ENCODE results near the gene GUCY1A2. TPM values are rescaled to one million over a fixed set of nuclear protein-coding genes. Genes with fewer than 3 reads are reported as not detected.
"Not testable (repeated sequence)": the region's sequence is repeated elsewhere in the genome, so short reads cannot be mapped to it uniquely, and the experiment has no call there.

Gene GUCY1A2, protein sequence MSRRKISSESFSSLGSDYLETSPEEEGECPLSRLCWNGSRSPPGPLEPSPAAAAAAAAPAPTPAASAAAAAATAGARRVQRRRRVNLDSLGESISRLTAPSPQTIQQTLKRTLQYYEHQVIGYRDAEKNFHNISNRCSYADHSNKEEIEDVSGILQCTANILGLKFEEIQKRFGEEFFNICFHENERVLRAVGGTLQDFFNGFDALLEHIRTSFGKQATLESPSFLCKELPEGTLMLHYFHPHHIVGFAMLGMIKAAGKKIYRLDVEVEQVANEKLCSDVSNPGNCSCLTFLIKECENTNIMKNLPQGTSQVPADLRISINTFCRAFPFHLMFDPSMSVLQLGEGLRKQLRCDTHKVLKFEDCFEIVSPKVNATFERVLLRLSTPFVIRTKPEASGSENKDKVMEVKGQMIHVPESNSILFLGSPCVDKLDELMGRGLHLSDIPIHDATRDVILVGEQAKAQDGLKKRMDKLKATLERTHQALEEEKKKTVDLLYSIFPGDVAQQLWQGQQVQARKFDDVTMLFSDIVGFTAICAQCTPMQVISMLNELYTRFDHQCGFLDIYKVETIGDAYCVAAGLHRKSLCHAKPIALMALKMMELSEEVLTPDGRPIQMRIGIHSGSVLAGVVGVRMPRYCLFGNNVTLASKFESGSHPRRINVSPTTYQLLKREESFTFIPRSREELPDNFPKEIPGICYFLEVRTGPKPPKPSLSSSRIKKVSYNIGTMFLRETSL
- polyA plus RNA-seq (2013) = 0.39 and 0.48 TPM in 2 replicates

DNA sequence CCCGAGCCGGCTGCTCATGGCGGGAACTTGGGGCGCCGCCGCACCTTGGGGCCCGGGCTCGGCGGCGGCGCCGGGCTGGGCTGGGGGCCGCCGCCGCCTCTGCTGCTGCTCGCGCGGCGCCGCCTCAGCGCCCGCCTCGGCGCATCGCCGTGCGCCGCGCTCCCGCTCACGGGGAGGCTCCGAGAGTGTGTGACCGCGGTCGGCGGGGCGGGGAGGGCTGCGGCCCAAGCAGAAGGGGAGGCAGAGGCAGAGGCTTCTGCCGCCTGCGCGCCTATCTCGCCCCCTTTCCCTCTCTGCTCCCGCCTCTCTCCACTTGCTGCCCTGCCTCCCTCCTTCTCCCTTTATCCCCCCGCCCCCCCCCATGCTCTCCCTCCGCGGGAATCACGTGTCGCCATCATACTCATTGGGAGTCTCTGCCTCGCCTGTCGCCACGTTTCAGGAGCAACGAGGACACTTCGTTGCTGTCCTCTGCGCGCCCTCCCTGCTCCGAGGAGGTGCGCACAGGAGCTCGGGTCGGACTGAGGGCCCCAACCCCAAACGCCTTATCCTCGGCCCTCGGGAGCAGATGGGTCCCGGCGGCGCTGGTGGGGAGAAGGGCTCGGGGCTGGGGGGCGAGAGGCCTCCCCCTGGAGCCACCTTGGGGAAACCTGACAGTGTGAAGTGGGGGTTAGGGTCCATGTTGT lies at the start of gene GUCY1A2:
GUCY1A2 (minus strand) TSS at position 258 of the 683 bp plus-strand sequence. CDS start 421 bp downstream, outside the sequence.
- H3K36me3 ChIP-seq (ENCODE audit: control insufficient read depth in 1 of 2, insufficient read depth in 2 of 2, low read length in 2 of 2) = no peaks in the 10 kb centered on the region
- no peak within 1 kb of the TSS for H4K12ac ChIP-seq (ENCODE audit: low read depth, low read length)
- H3K79me1 ChIP-seq (ENCODE audit: low read length) = no peaks in the 10 kb centered on the region
- peak within 1 kb of the TSS; percentile 66 for H2AFZ ChIP-seq (ENCODE audit: insufficient read depth, low read length, poor library complexity)
- H2BK12ac ChIP-seq (ENCODE audit: low read length) = no peak within 1 kb of the TSS
- no peak within 1 kb of the TSS for H2BK5ac ChIP-seq (ENCODE audit: low read depth, low read length, poor library complexity)
- H3K27me3 ChIP-seq (ENCODE audit: insufficient read depth, low read length) = no peaks in the 10 kb centered on the region
- peaks cover 6 to 9% of the 10 kb centered on the region in 2 experiments for H3K4me1 ChIP-seq (ENCODE audit: control insufficient read depth in 1 of 2, insufficient read depth in 2 of 2, low read length in 2 of 2)
- no peaks in the 10 kb centered on the region for H3K9me3 ChIP-seq (ENCODE audit: insufficient read depth, low read depth, low read length)
- H4K91ac ChIP-seq (ENCODE audit: low read depth, low read length) = no peak within 1 kb of the TSS
- no peak within 1 kb of the TSS for H3K14ac ChIP-seq (ENCODE audit: low read length)
- DNase-seq = peak in 1 of 2 donors; percentile 25
- H3K4me3 ChIP-seq (ENCODE audit: low read depth, low read length) = peak within 1 kb of the TSS; percentile 80
- no peak within 1 kb of the TSS for H3K18ac ChIP-seq (ENCODE audit: low read length)
- H3K4ac ChIP-seq (ENCODE audit: low read depth, low read length) = no peak within 1 kb of the TSS
- no peak within 1 kb of the TSS for H3K23ac ChIP-seq (ENCODE audit: low read length)
- no peaks in the 10 kb centered on the region for H3K79me2 ChIP-seq (ENCODE audit: control insufficient read depth, insufficient read depth, low read length, poor library complexity)
- peak within 1 kb of the TSS; percentile 80 for H3K4me2 ChIP-seq (ENCODE audit: low read length)
- H3K27ac ChIP-seq (ENCODE audit: low read depth, low read length) = peak within 1 kb of the TSS; percentile 1
- no peak within 1 kb of the TSS for H4K8ac ChIP-seq (ENCODE audit: low read depth, low read length)
- whole genome bisulfite sequencing (ENCODE audit: extremely low coverage, insufficient coverage, insufficient read length) = no CpG with 5 or more reads among the region's 67 CpGs
- no peak within 1 kb of the TSS for H3K9ac ChIP-seq (ENCODE audit: low read length)
- no peak within 1 kb of the TSS for H2AK5ac ChIP-seq (ENCODE audit: low read length)
- no peak within 1 kb of the TSS for H2BK120ac ChIP-seq (ENCODE audit: insufficient read depth, low read length, poor library complexity)

DNA sequence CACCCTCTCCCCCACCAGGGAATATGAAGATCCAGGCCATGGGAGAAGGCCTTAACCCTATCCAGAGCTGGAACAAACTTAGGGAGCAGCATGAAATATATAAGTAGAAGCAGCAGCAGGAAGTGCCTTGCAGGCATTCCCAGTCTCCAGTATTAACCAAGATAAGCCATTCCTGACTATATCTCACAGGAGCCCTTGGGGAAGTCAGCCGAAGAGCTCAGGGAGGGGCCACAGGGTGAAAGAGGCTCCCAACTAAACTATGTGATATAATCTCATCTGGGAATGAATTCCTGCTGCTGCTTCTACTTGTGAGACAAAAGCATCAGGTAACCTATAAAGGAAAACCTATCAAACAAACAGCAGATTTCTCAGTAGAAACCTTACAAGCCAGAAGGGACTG lies 36.1 kb upstream of the GUCY1A2 start:
- Histone ChIP-seq H3K27me3 (ENCODE audit: insufficient read depth, low read length) (no peaks in the 10 kb centered on the region), H2BK12ac (ENCODE audit: low read length) (no peak overlapping the region), H3K79me2 (ENCODE audit: control insufficient read depth, insufficient read depth, low read length, poor library complexity) (no peaks in the 10 kb centered on the region), H2BK120ac (ENCODE audit: insufficient read depth, low read length, poor library complexity) (no peak overlapping the region), H3K9ac (ENCODE audit: low read length) (no peak overlapping the region), H4K91ac (ENCODE audit: low read depth, low read length) (no peak overlapping the region), H3K27ac (ENCODE audit: low read depth, low read length) (no peak overlapping the region), H3K4me2 (ENCODE audit: low read length) (no peak overlapping the region), H3K9me3 (ENCODE audit: insufficient read depth, low read depth, low read length) (peaks cover 3% of the 10 kb centered on the region), H3K79me1 (ENCODE audit: low read length) (no peaks in the 10 kb centered on the region), H3K18ac (ENCODE audit: low read length) (no peak overlapping the region), H4K12ac (ENCODE audit: low read depth, low read length) (no peak overlapping the region), H3K14ac (ENCODE audit: low read length) (no peak overlapping the region), H3K4me3 (ENCODE audit: low read depth, low read length) (no peak overlapping the region), H3K36me3 (ENCODE audit: control insufficient read depth in 1 of 2, insufficient read depth in 2 of 2, low read length in 2 of 2) (no peaks in the 10 kb centered on the region), H4K8ac (ENCODE audit: low read depth, low read length) (no peak overlapping the region), H2AFZ (ENCODE audit: insufficient read depth, low read length, poor library complexity) (no peak overlapping the region), H3K23ac (ENCODE audit: low read length) (no peak overlapping the region), H2BK5ac (ENCODE audit: low read depth, low read length, poor library complexity) (no peak overlapping the region), H2AK5ac (ENCODE audit: low read length) (no peak overlapping the region), H3K4ac (ENCODE audit: low read depth, low read length) (no peak overlapping the region), H3K4me1 (ENCODE audit: control insufficient read depth in 1 of 2, insufficient read depth in 2 of 2, low read length in 2 of 2) (no peaks in the 10 kb centered on the region)
- peak; percentile 29 to 58 for DNase-seq
- no CpG with 5 or more reads among the region's 1 CpG for WGBS (ENCODE audit: extremely low coverage, insufficient coverage, insufficient read length)

GRCh38 chr11:107051332-107051731 lies 33.1 kb upstream of the GUCY1A2 start:
- H3K4me1 ChIP-seq (ENCODE audit: control insufficient read depth in 1 of 2, insufficient read depth in 2 of 2, low read length in 2 of 2); H3K9ac ChIP-seq (ENCODE audit: low read length); H3K4me3 ChIP-seq (ENCODE audit: low read depth, low read length); H3K27ac ChIP-seq (ENCODE audit: low read depth, low read length); H2BK5ac ChIP-seq (ENCODE audit: low read depth, low read length, poor library complexity); H3K79me2 ChIP-seq (ENCODE audit: control insufficient read depth, insufficient read depth, low read length, poor library complexity); H3K79me1 ChIP-seq (ENCODE audit: low read length); H2AK5ac ChIP-seq (ENCODE audit: low read length); H3K14ac ChIP-seq (ENCODE audit: low read length); H4K12ac ChIP-seq (ENCODE audit: low read depth, low read length); H2AFZ ChIP-seq (ENCODE audit: insufficient read depth, low read length, poor library complexity); H3K23ac ChIP-seq (ENCODE audit: low read length); H3K36me3 ChIP-seq (ENCODE audit: control insufficient read depth in 1 of 2, insufficient read depth in 2 of 2, low read length in 2 of 2); H3K9me3 ChIP-seq (ENCODE audit: insufficient read depth, low read depth, low read length); H3K18ac ChIP-seq (ENCODE audit: low read length); H3K4ac ChIP-seq (ENCODE audit: low read depth, low read length); H2BK120ac ChIP-seq (ENCODE audit: insufficient read depth, low read length, poor library complexity); H2BK12ac ChIP-seq (ENCODE audit: low read length); DNase-seq; H3K4me2 ChIP-seq (ENCODE audit: low read length); H3K27me3 ChIP-seq (ENCODE audit: insufficient read depth, low read length); H4K91ac ChIP-seq (ENCODE audit: low read depth, low read length); H4K8ac ChIP-seq (ENCODE audit: low read depth, low read length): not testable (repeated sequence)
- WGBS (ENCODE audit: extremely low coverage, insufficient coverage, insufficient read length) = no CpG with 5 or more reads among the region's 4 CpGs

DNA sequence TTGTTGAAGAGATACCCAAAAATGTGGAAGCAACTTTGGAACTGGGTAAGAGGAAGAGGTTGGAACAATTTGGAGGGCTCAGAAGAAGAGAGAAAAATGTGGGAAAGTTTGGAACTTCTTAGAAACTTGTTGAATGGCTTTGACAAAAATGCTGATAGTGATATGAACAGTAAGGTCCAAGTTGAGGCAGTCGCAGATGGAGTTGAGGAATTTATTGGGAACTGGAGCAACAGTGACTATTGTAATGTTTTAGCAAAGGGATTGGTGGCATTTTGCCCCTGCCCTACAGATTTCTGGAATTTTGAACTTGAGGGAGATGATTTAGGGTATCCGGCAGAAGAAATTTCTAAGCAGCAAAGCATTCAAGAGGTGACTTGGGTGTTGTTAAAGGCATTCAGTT lies 32.6 kb upstream of the GUCY1A2 start:
- not testable (repeated sequence) for H3K36me3 ChIP-seq (ENCODE audit: control insufficient read depth in 1 of 2, insufficient read depth in 2 of 2, low read length in 2 of 2); H2BK120ac ChIP-seq (ENCODE audit: insufficient read depth, low read length, poor library complexity); H2AFZ ChIP-seq (ENCODE audit: insufficient read depth, low read length, poor library complexity); H3K9ac ChIP-seq (ENCODE audit: low read length); H3K18ac ChIP-seq (ENCODE audit: low read length); H4K8ac ChIP-seq (ENCODE audit: low read depth, low read length); H3K27me3 ChIP-seq (ENCODE audit: insufficient read depth, low read length); H3K79me2 ChIP-seq (ENCODE audit: control insufficient read depth, insufficient read depth, low read length, poor library complexity); H3K27ac ChIP-seq (ENCODE audit: low read depth, low read length); H2BK12ac ChIP-seq (ENCODE audit: low read length); H2AK5ac ChIP-seq (ENCODE audit: low read length); H4K12ac ChIP-seq (ENCODE audit: low read depth, low read length); H3K14ac ChIP-seq (ENCODE audit: low read length); DNase-seq; H3K4me2 ChIP-seq (ENCODE audit: low read length); H4K91ac ChIP-seq (ENCODE audit: low read depth, low read length); H3K79me1 ChIP-seq (ENCODE audit: low read length); H3K4me1 ChIP-seq (ENCODE audit: control insufficient read depth in 1 of 2, insufficient read depth in 2 of 2, low read length in 2 of 2); H3K4me3 ChIP-seq (ENCODE audit: low read depth, low read length); H3K9me3 ChIP-seq (ENCODE audit: insufficient read depth, low read depth, low read length); H3K4ac ChIP-seq (ENCODE audit: low read depth, low read length); H2BK5ac ChIP-seq (ENCODE audit: low read depth, low read length, poor library complexity); H3K23ac ChIP-seq (ENCODE audit: low read length)
- no CpG with 5 or more reads among the region's 2 CpGs for WGBS (ENCODE audit: extremely low coverage, insufficient coverage, insufficient read length)
